HepG2 (cell line): ENCODE data around the gene OR5K1. TPM values are rescaled to one million over a fixed set of nuclear protein-coding genes. Genes with fewer than 3 reads are reported as not detected.

Experiments used
- ATAC-seq: fragments of 200-7000 bp; cut with Tn5 transposase; 3 replicates; pipeline ENCODE4 v1.9.1; 2020; ENCODE audit warnings: mild to moderate bottlenecking, moderate library complexity
- BruUV-seq: library from RNA; stranded (reverse); fragments of 400-500 nt; replicated peaks from 2 replicates; lab custom pipeline; 2021; lab: Mats Ljungman, UMichigan
- CTCF ChIA-PET: fragments of 300-600 bp; formaldehyde crosslinking; extraction: SDS; loops from one replicate; lab custom pipeline; 2021; ENCODE audit warnings: low total read pairs, inconsistent platforms, low intra/inter-chr PET ratio; lab: Yijun Ruan, JAX
- POLR2A ChIA-PET: fragments of 350-600 bp; sonication (Branson Sonifier 250); formaldehyde crosslinking; loops from one replicate; lab custom pipeline; 2020; ENCODE audit warnings: antibody characterized with exemption, inconsistent platforms; lab: Yijun Ruan, JAX
- DNase-seq: peaks from one replicate; pipeline ENCODE4 v3.0.0-alpha.2; 2015; ENCODE audit warnings: low spot score
- FAIRE-seq: peaks from 3 replicates; lab custom pipeline; 2011; peaks lifted over from hg19 to GRCh38; lab: Jason Lieb, UNC
- H2AFZ ChIP-seq: one replicate; pipeline ENCODE4 v1.6.1; 2011; ENCODE audit warnings: low read length, inconsistent platforms
- H3K27ac ChIP-seq: fragments of 300-600 bp; 3 replicates; pipeline ENCODE4 v1.8.0; 2011; ENCODE audit warnings: mixed run types, mild to moderate bottlenecking, mixed read lengths, low read length, inconsistent platforms; ENCODE audit not compliant: insufficient read depth; ENCODE audit errors: extremely low read length
- H3K27me3 ChIP-seq, 2 experiments: fragments of 200-600 bp in 1 of 2; 2 replicates in 1 of 2; 3 replicates in 1 of 2; pipeline versions ENCODE4 v1.6.0 to v1.8.0; 2011; ENCODE audit warnings: low read length in 2 of 2, mild to moderate bottlenecking in 2 of 2, moderate library complexity in 2 of 2, inconsistent platforms in 1 of 2; ENCODE audit not compliant: insufficient read depth in 2 of 2, control insufficient read depth in 1 of 2
- H3K36me3 ChIP-seq, 2 experiments: fragments of 200-600 bp in 1 of 2; replicated peaks in 1 of 2; 2 replicates in 1 of 2; 3 replicates in 1 of 2; pipeline versions ENCODE4 v1.5.1 to v1.8.0; 2011; ENCODE audit warnings: low read length in 2 of 2, inconsistent platforms in 1 of 2; ENCODE audit not compliant: insufficient read depth in 2 of 2, control insufficient read depth in 1 of 2
- H3K4me1 ChIP-seq: 2 replicates; pipeline ENCODE4 v1.5.1; 2012; ENCODE audit warnings: low read length, inconsistent platforms; ENCODE audit not compliant: insufficient read depth
- H3K4me2 ChIP-seq: 2 replicates; pipeline ENCODE4 v1.6.0; 2011; ENCODE audit warnings: low read depth, low read length, inconsistent platforms
- H3K4me3 ChIP-seq, 3 experiments: fragments of 200-600 bp in 1 of 3; sonication (generic), shearing (Covaris generic) in 1 of 3; replicated peaks in 1 of 3; 2 replicates each; pipeline ENCODE4 v1.5.1; 2011 to 2016; ENCODE audit warnings: low read length in 3 of 3, inconsistent platforms in 2 of 3, low read depth in 2 of 3, mild to moderate bottlenecking in 2 of 3, control low read depth in 1 of 3, mixed read lengths in 1 of 3; ENCODE audit not compliant: insufficient read depth in 1 of 3
- H3K79me2 ChIP-seq: one replicate; pipeline ENCODE4 v1.6.1; 2011; ENCODE audit warnings: low read length, inconsistent platforms; ENCODE audit not compliant: insufficient read depth
- H3K9ac ChIP-seq: 2 replicates; pipeline ENCODE4 v1.6.0; 2011; ENCODE audit warnings: mild to moderate bottlenecking, low read depth, low read length, inconsistent platforms; ENCODE audit not compliant: insufficient read depth
- H3K9me3 ChIP-seq: 2 replicates; pipeline ENCODE4 v1.5.1; 2012; ENCODE audit warnings: mild to moderate bottlenecking, low read length
- H4K20me1 ChIP-seq: 2 replicates; pipeline ENCODE4 v1.6.0; 2011; ENCODE audit warnings: inconsistent platforms, mild to moderate bottlenecking, low read length, moderate library complexity; ENCODE audit not compliant: insufficient read depth
- AFF4 ChIP-seq: sonication (generic); formaldehyde crosslinking; IDR thresholded peaks from 2 replicates; pipeline ENCODE4 v1.4.0; 2020; ENCODE audit warnings: missing genetic modification reagents
- ATM ChIP-seq: fragments of 450-650 bp; IDR thresholded peaks from 2 replicates; pipeline ENCODE4 v1.7.1; 2017; ENCODE audit warnings: mild to moderate bottlenecking, borderline replicate concordance
- FLYWCH1 ChIP-seq: sonication (generic); formaldehyde crosslinking; IDR thresholded peaks from 2 replicates; pipeline ENCODE4 v1.8.1; 2023; ENCODE audit warnings: mild to moderate bottlenecking, missing genetic modification reagents
- GTF2F1 ChIP-seq: fragments of 150-350 bp; IDR thresholded peaks from 2 replicates; pipeline ENCODE4 v1.6.1; 2014; ENCODE audit warnings: low read length
- HIVEP1 ChIP-seq: sonication (generic); formaldehyde crosslinking; IDR thresholded peaks from 2 replicates; pipeline ENCODE4 v1.4.0; 2020; ENCODE audit warnings: mild to moderate bottlenecking, missing genetic modification reagents
- MTF1 ChIP-seq: sonication (generic); formaldehyde crosslinking; IDR thresholded peaks from 2 replicates; pipeline ENCODE4 v1.5.0; 2020; ENCODE audit warnings: missing genetic modification reagents
- PHF20 ChIP-seq: sonication (generic); formaldehyde crosslinking; IDR thresholded peaks from 2 replicates; pipeline ENCODE4 v1.5.0; 2020; ENCODE audit warnings: mild to moderate bottlenecking, missing genetic modification reagents
- RFX1 ChIP-seq: fragments of 450-650 bp; IDR thresholded peaks from 2 replicates; pipeline ENCODE4 v1.6.1; 2017
- SAP130 ChIP-seq: IDR thresholded peaks from 2 replicates; pipeline ENCODE4 v1.6.1; 2016; ENCODE audit warnings: low read depth
- STAG1 ChIP-seq: sonication (generic); formaldehyde crosslinking; IDR thresholded peaks from 2 replicates; pipeline ENCODE4 v1.4.0; 2020; ENCODE audit warnings: missing genetic modification reagents
- ZFP1 ChIP-seq: IDR thresholded peaks from 2 replicates; pipeline ENCODE4 v1.6.1; 2016
- ZNF251 ChIP-seq: sonication (generic); formaldehyde crosslinking; IDR thresholded peaks from 2 replicates; pipeline ENCODE4 v1.9.0; 2021; ENCODE audit warnings: mild to moderate bottlenecking, missing genetic modification reagents
- ZNF317 ChIP-seq: sonication (generic); formaldehyde crosslinking; IDR thresholded peaks from 2 replicates; pipeline ENCODE4 v1.5.0; 2020; ENCODE audit warnings: mild to moderate bottlenecking, missing genetic modification reagents
- ZNF33B ChIP-seq: sonication (generic); formaldehyde crosslinking; IDR thresholded peaks from 2 replicates; pipeline ENCODE4 v1.5.1; 2020; ENCODE audit warnings: mild to moderate bottlenecking, missing genetic modification reagents
- ZNF609 ChIP-seq: sonication (generic); formaldehyde crosslinking; IDR thresholded peaks from 2 replicates; pipeline ENCODE4 v1.4.0; 2020; ENCODE audit warnings: mild to moderate bottlenecking, missing genetic modification reagents, borderline replicate concordance
- ZNF746 ChIP-seq: sonication (generic); formaldehyde crosslinking; IDR thresholded peaks from 2 replicates; pipeline ENCODE4 v1.8.0; 2022; ENCODE audit warnings: mild to moderate bottlenecking, missing genetic modification reagents
- WGBS: methylation state at CpG from one replicate; pipeline ENCODE4 v1.1.6; 2017; ENCODE audit warnings: low lambda C conversion rate; 5-methylcytosine and 5-hydroxymethylcytosine counted together
- in situ Hi-C: cut with HindIII; loops from 2 replicates; pipeline ENCODE4 v1.10.0; 2017; ENCODE audit warnings: low pct_unique_long_range_greater_than_20kb; ENCODE audit not compliant: extremely low pct_ligation_motif_present
- intact Hi-C: fragments of 100-400 bp; cut with micrococcal nuclease; formaldehyde crosslinking; loops from one replicate; pipeline ENCODE4 v1.10.0; 2022; ENCODE audit not compliant: unreplicated experiment
- polyA plus RNA-seq, 8 experiments: library from polyadenylated mRNA; depleted of rRNA in 3 of 8; stranded (reverse) in 7 of 8; unstranded in 1 of 8; fragments of >200 nt; fragmentation: Illumina TruSeq in 4 of 8; extraction: Trizol in 4 of 8; gene quantifications; 2 replicates each; pipeline versions ENCODE4 v1.2.1 to v1.2.3, GENCODE V29; 2011 to 2016; ENCODE audit warnings: low read depth in 4 of 8, missing spikeins in 1 of 8, mixed read lengths in 1 of 8; ENCODE audit not compliant: insufficient read depth in 1 of 8
- total RNA-seq, 5 experiments: library from RNA; depleted of rRNA; stranded (reverse); fragments of >200 nt; fragmentation: Illumina TruSeq; extraction: Trizol; gene quantifications; 2 replicates each; pipeline ENCODE4 v1.2.3, GENCODE V29; 2016; ENCODE audit warnings: low read depth in 1 of 5

Gene OR5K1
- total and polyA plus RNA-seq, 2 of the 13 experiments (the other 11 are each of a cell fraction or from before 2014, with no cell fraction given): not detected

- WGBS: 15% methylated on average over 4 of the region's 4 CpGs
- intact Hi-C loops (no loop called here), in situ Hi-C loops (no loop called here)
- no TSS peak for BruUV-seq
- Histone ChIP-seq H4K20me1 (no peaks in the 10 kb centered on the region), H3K4me1 (no peaks in the 10 kb centered on the region), H3K27ac (no peak overlapping the region), H3K9ac (no peak overlapping the region), H3K79me2 (no peaks in the 10 kb centered on the region), H3K4me2 (no peak overlapping the region), H3K27me3 (no peaks in the 10 kb centered on the region), H2AFZ (no peak overlapping the region), H3K9me3 (no peaks in the 10 kb centered on the region), H3K36me3 (no peaks in the 10 kb centered on the region), H3K4me3 (no peak overlapping the region)
- no peak for ATAC-seq
- TF ChIP-seq ATM: no peak
- no peak for TF ChIP-seq SAP130 (CRISPR knock-in tag)
- TF ChIP-seq PHF20 (CRISPR knock-in tag): no peak
- no peak for TF ChIP-seq FLYWCH1
- TF ChIP-seq RFX1: no peak
- no peak for TF ChIP-seq ZNF33B (CRISPR knock-in tag)
- no peak for TF ChIP-seq AFF4 (CRISPR knock-in tag)
- no peak for TF ChIP-seq MTF1
- TF ChIP-seq GTF2F1: no peak
- TF ChIP-seq ZFP1 (CRISPR knock-in tag): no peak
- no peak for TF ChIP-seq ZNF251 (CRISPR knock-in tag)
- TF ChIP-seq ZNF317 (CRISPR knock-in tag): no peak
- TF ChIP-seq ZNF609 (CRISPR knock-in tag): no peak
- TF ChIP-seq STAG1 (CRISPR knock-in tag): no peak
- no peak for TF ChIP-seq ZNF746 (CRISPR knock-in tag)
- TF ChIP-seq HIVEP1 (CRISPR knock-in tag): no peak
- FAIRE-seq: no peak
- ChIA-PET POLR2A (no interaction called here), CTCF (no interaction called here)
- DNase-seq: no peak
These were observed 37.0 kb downstream of the OR5K1 start for GRCh38 chr3:98500019-98500418.
